Measurements from ENCODE around the gene SCN11A. TPM values are rescaled to one million over a fixed set of nuclear protein-coding genes. Genes with fewer than 3 reads are reported as not detected.

Gene SCN11A
- total RNA-seq, 1 experiment from 2014 or later, result not detected

- TF ChIP-seq, protein P1, sequence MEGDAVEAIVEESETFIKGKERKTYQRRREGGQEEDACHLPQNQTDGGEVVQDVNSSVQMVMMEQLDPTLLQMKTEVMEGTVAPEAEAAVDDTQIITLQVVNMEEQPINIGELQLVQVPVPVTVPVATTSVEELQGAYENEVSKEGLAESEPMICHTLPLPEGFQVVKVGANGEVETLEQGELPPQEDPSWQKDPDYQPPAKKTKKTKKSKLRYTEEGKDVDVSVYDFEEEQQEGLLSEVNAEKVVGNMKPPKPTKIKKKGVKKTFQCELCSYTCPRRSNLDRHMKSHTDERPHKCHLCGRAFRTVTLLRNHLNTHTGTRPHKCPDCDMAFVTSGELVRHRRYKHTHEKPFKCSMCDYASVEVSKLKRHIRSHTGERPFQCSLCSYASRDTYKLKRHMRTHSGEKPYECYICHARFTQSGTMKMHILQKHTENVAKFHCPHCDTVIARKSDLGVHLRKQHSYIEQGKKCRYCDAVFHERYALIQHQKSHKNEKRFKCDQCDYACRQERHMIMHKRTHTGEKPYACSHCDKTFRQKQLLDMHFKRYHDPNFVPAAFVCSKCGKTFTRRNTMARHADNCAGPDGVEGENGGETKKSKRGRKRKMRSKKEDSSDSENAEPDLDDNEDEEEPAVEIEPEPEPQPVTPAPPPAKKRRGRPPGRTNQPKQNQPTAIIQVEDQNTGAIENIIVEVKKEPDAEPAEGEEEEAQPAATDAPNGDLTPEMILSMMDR (conservative IDR thresholded peaks at IDR 0.05; ENCODE audit: low read depth, low read length), result no peak
- no peak for TF ChIP-seq EZH2 (IDR thresholded peaks at IDR 0.05; ENCODE audit: low read length, unreplicated experiment)
- no peak for TF ChIP-seq EZH2phosphoT487 (IDR thresholded peaks at IDR 0.05; ENCODE audit: borderline replicate concordance, low read length)
- ChIA-PET CTCF (no interaction called here), POLR2A (ENCODE audit: unreplicated experiment) (interaction anchor here (0.6 kb wide), 1 partner anchor 12 kb away, joined by 4 read pairs; the partner anchor contains the start of genes GORASP1 and TTC21A)
- Histone ChIP-seq H3K27ac (ENCODE audit: low read length) (no peak overlapping the region), H3F3A (ENCODE audit: low read length, unreplicated experiment) (no peaks in the 10 kb centered on the region), H3K9me3 (ENCODE audit: low read length) (no peaks in the 10 kb centered on the region), H3K4me2 (ENCODE audit: low read length) (no peak overlapping the region), H3K9ac (ENCODE audit: low read length) (no peak overlapping the region), H3K27me3 (ENCODE audit: low read length) (no peaks in the 10 kb centered on the region), H3K4me3 (ENCODE audit: low read length) (no peak overlapping the region), H2AFZ (ENCODE audit: low read length) (no peak overlapping the region), H3K4me1 (ENCODE audit: insufficient read depth, low read length) (no peaks in the 10 kb centered on the region), H3K79me2 (ENCODE audit: low read length) (no peaks in the 10 kb centered on the region), H3K9me2 (replicated peaks; ENCODE audit: low read length) (no peaks in the 10 kb centered on the region), H3K36me3 (ENCODE audit: low read depth, low read length) (peaks cover 47% of the 10 kb centered on the region), H4K20me1 (ENCODE audit: low read length) (0 out of 2 replicates have a peak, but pooled peaks cover 4% of the 10 kb centered on the region)
- intact Hi-C loops (cut with micrococcal nuclease), result no loop called here
- no TSS peak for BruUV-seq (replicated peaks)
- ATAC-seq, result no peak
- DNase-seq, result no peak
These were observed 44.0 kb upstream of the SCN11A start for GRCh38 chr3:39095778-39096177.

- peaks cover 48% of the 10 kb centered on the region for H3K36me3 ChIP-seq (ENCODE audit: low read depth, low read length)
- TSS peak; percentile 16 for BruUV-seq (replicated peaks)
- TF ChIP-seq, protein P1 (conservative IDR thresholded peaks at IDR 0.05; ENCODE audit: low read depth, low read length), result no peak
- TF ChIP-seq EZH2 (IDR thresholded peaks at IDR 0.05; ENCODE audit: low read length, unreplicated experiment), result no peak
- TF ChIP-seq EZH2phosphoT487 (IDR thresholded peaks at IDR 0.05; ENCODE audit: borderline replicate concordance, low read length), result no peak
- ChIA-PET CTCF (no interaction called here), POLR2A (ENCODE audit: unreplicated experiment) (interaction anchor here (0.6 kb wide), 1 partner anchor 13 kb away, joined by 4 read pairs; the partner anchor contains the start of genes GORASP1 and TTC21A)
- ATAC-seq (no peak), DNase-seq (no peak)
- intact Hi-C loops (cut with micrococcal nuclease), result no loop called here
- no peak overlapping the region for H3K4me2 ChIP-seq (ENCODE audit: low read length)
- H3K27ac ChIP-seq (ENCODE audit: low read length), result no peak overlapping the region
- H3K4me3 ChIP-seq (ENCODE audit: low read length), result no peak overlapping the region
- no peaks in the 10 kb centered on the region for H3F3A ChIP-seq (ENCODE audit: low read length, unreplicated experiment)
- no peaks in the 10 kb centered on the region for H4K20me1 ChIP-seq (ENCODE audit: low read length)
- H3K9me2 ChIP-seq (replicated peaks; ENCODE audit: low read length), result no peaks in the 10 kb centered on the region
- no peaks in the 10 kb centered on the region for H3K9me3 ChIP-seq (ENCODE audit: low read length)
- H3K4me1 ChIP-seq (ENCODE audit: insufficient read depth, low read length), result no peaks in the 10 kb centered on the region
- no peaks in the 10 kb centered on the region for H3K27me3 ChIP-seq (ENCODE audit: low read length)
- no peak overlapping the region for H3K9ac ChIP-seq (ENCODE audit: low read length)
- H3K79me2 ChIP-seq (ENCODE audit: low read length), result no peaks in the 10 kb centered on the region
- H2AFZ ChIP-seq (ENCODE audit: low read length), result no peak overlapping the region
These were observed 43.3 kb upstream of the SCN11A start for GRCh38 chr3:39094851-39095677.

DNA sequence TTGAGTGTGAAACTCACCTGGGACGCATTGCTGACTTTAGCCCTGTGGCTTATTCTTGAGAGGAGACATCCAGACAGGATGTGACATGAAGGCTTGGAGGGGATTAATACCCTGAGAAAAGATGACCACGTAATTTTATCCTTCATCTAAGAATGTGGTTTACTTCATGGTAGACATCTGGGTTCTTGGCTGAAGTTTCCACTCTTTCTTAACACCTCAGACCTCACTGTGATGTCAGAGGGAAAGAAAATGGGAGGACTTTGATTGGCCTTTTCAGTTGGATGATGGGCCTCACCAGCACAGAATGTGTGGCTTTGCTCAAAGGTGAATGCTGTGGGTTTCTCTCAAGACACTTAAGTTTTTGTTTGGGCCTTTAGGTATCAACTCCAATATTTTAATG is 39.2 kb upstream of the SCN11A start:
- no peaks in the 10 kb centered on the region for H3K9me3 ChIP-seq (ENCODE audit: low read length)
- H3K4me1 ChIP-seq (ENCODE audit: insufficient read depth, low read length), result no peaks in the 10 kb centered on the region
- TF ChIP-seq, protein P1 (conservative IDR thresholded peaks at IDR 0.05; ENCODE audit: low read depth, low read length), result no peak
- TF ChIP-seq EZH2phosphoT487 (IDR thresholded peaks at IDR 0.05; ENCODE audit: borderline replicate concordance, low read length) (no peak), EZH2 (IDR thresholded peaks at IDR 0.05; ENCODE audit: low read length, unreplicated experiment) (no peak)
- no TSS peak for BruUV-seq (replicated peaks)
- intact Hi-C loops (cut with micrococcal nuclease), result no loop called here
- no peak overlapping the region for H2AFZ ChIP-seq (ENCODE audit: low read length)
- POLR2A ChIA-PET (ENCODE audit: unreplicated experiment), result no interaction called here
- H3K9ac ChIP-seq (ENCODE audit: low read length), result no peak overlapping the region
- no peak overlapping the region for H3K27ac ChIP-seq (ENCODE audit: low read length)
- CTCF ChIA-PET, result no interaction called here
- no peak for DNase-seq
- H3K4me2 ChIP-seq (ENCODE audit: low read length), result no peak overlapping the region
- H3K4me3 ChIP-seq (ENCODE audit: low read length), result no peak overlapping the region
- no peaks in the 10 kb centered on the region for H3K9me2 ChIP-seq (replicated peaks; ENCODE audit: low read length)
- ATAC-seq, result no peak
- peaks cover 33% of the 10 kb centered on the region; the same call in 1 of the 2 replicates for H3K36me3 ChIP-seq (ENCODE audit: low read depth, low read length)
- H4K20me1 ChIP-seq (ENCODE audit: low read length), result no peaks in the 10 kb centered on the region
- no peaks in the 10 kb centered on the region for H3K79me2 ChIP-seq (ENCODE audit: low read length)
- no peaks in the 10 kb centered on the region for H3F3A ChIP-seq (ENCODE audit: low read length, unreplicated experiment)
- no peaks in the 10 kb centered on the region for H3K27me3 ChIP-seq (ENCODE audit: low read length)
